CD4-positive, alpha-beta T cell treated with Interferon alpha-2 for 1 hour (primary cell): ENCODE data around the gene ZNF446.
"Not testable (repeated sequence)": the region's sequence is repeated elsewhere in the genome, so short reads cannot be mapped to it uniquely, and the experiment has no call there.

Experiments
- DNase-seq, 2 donors: peaks; one replicate each; pipeline ENCODE4 v3.0.0-alpha.2; 2020 to 2022

The ZNF446 gene

GRCh38 chr19:58470837-58471543 lies 5.2 kb upstream of the ZNF446 start:
- DNase-seq, result not testable (repeated sequence)

GRCh38 chr19:58471736-58472135 lies 4.4 kb upstream of the ZNF446 start:
- no peak for DNase-seq

- DNase-seq, result no peak
These were observed 2.4 kb upstream of the ZNF446 start for GRCh38 chr19:58473775-58474174.

GRCh38 chr19:58474291-58474996 lies 1.7 kb upstream of the ZNF446 start:
- DNase-seq, result no peak

- no peak for DNase-seq
These were observed 997 bp upstream of the ZNF446 start for GRCh38 chr19:58474997-58475713.

- DNase-seq, result no peak
These were observed 405 bp downstream of the ZNF446 start for GRCh38 chr19:58476498-58477015.

- no peak for DNase-seq
These were observed 978 bp downstream of the ZNF446 start for GRCh38 chr19:58477130-58477529.

GRCh38 chr19:58477871-58478270 lies 1.7 kb downstream of the ZNF446 start:
- no peak for DNase-seq

- no peak for DNase-seq
These were observed 3.2 kb downstream of the ZNF446 start for GRCh38 chr19:58479303-58479702.

GRCh38 chr19:58479736-58480480 lies 3.8 kb downstream of the ZNF446 start:
- no peak for DNase-seq

- DNase-seq, result no peak
These were observed 4.3 kb downstream of the ZNF446 start for GRCh38 chr19:58480481-58480830.

GRCh38 chr19:58480831-58481230 lies 4.7 kb downstream of the ZNF446 start:
- no peak for DNase-seq

GRCh38 chr19:58482372-58482771 lies 6.2 kb downstream of the ZNF446 start:
- DNase-seq, result no peak

GRCh38 chr19:58483776-58484175 lies 7.6 kb downstream of the ZNF446 start:
- no peak for DNase-seq

GRCh38 chr19:58484349-58484748 lies 8.2 kb downstream of the ZNF446 start:
- not testable (repeated sequence) for DNase-seq

- no peak for DNase-seq
These were observed 15.2 kb downstream of the ZNF446 start for GRCh38 chr19:58491393-58491792.

- DNase-seq, result no peak
These were observed 16.1 kb downstream of the ZNF446 start for GRCh38 chr19:58492265-58492664.

GRCh38 chr19:58497634-58498170 lies 21.6 kb downstream of the ZNF446 start:
- DNase-seq, result no peak

- no peak for DNase-seq
These were observed 22.3 kb downstream of the ZNF446 start for GRCh38 chr19:58498316-58499020.

- DNase-seq, result peak; percentile 97 to 98
These were observed 23.1 kb downstream of the ZNF446 start for GRCh38 chr19:58499021-58499927.

GRCh38 chr19:58500242-58500641 lies 24.1 kb downstream of the ZNF446 start:
- no peak for DNase-seq
